PC-9 (cell line): Measurements from ENCODE around the gene IFITM10. TPM values are rescaled to one million over a fixed set of nuclear protein-coding genes. Genes with fewer than 3 reads are reported as not detected.
"Not testable (repeated sequence)": the region's sequence is repeated elsewhere in the genome, so short reads cannot be mapped to it uniquely, and the experiment has no call there.

Experiments
- BruUV-seq: library from RNA; stranded (reverse); fragments of 400-500 nt; replicated peaks from 2 replicates; lab custom pipeline; 2021; lab: Mats Ljungman, UMichigan
- CTCF ChIA-PET: fragments of 300-600 bp; sonication (Branson Sonifier 250); formaldehyde crosslinking; loops from one replicate; lab custom pipeline; 2022; ENCODE audit warnings: antibody characterized with exemption; lab: Charles Lee
- POLR2A ChIA-PET: fragments of 300-600 bp; sonication (Branson Sonifier 250); formaldehyde crosslinking; loops from one replicate; lab custom pipeline; 2022; ENCODE audit warnings: antibody characterized with exemption; ENCODE audit not compliant: unreplicated experiment; lab: Charles Lee
- DNase-seq, 2 experiments: peaks; one replicate each; pipeline versions ENCODE4 v3.0.0 to v3.0.0-alpha.2; 2015 to 2022; ENCODE audit warnings: mixed read lengths in 1 of 2
- H2AFZ ChIP-seq: fragments of 200-600 bp; sonication (generic); 2 replicates; pipeline ENCODE4 v1.8.1; 2017; ENCODE audit warnings: antibody characterized with exemption
- H3F3A ChIP-seq: fragments of 200-600 bp; sonication (generic); 2 replicates; pipeline ENCODE4 v1.8.1; 2017; ENCODE audit warnings: antibody characterized with exemption, mild to moderate bottlenecking, low read depth; ENCODE audit not compliant: insufficient read depth
- H3K27ac ChIP-seq: fragments of 200-600 bp; sonication (generic); 2 replicates; pipeline ENCODE4 v1.6.1; 2016; ENCODE audit warnings: mixed run types
- H3K27me3 ChIP-seq: fragments of 200-600 bp; sonication (generic); 2 replicates; pipeline ENCODE4 v1.6.1; 2016; ENCODE audit warnings: low read depth, mixed run types; ENCODE audit not compliant: insufficient read depth
- H3K36me3 ChIP-seq: fragments of 200-600 bp; sonication (generic); 2 replicates; pipeline ENCODE4 v1.6.1; 2016; ENCODE audit warnings: low read depth, mixed run types
- H3K4me1 ChIP-seq: fragments of 200-600 bp; sonication (generic); replicated peaks from 2 replicates; pipeline ENCODE4 v1.6.1; 2016; ENCODE audit warnings: mixed run types; ENCODE audit not compliant: insufficient read depth
- H3K4me2 ChIP-seq: fragments of 200-600 bp; sonication (generic); 2 replicates; pipeline ENCODE4 v1.6.1; 2017; ENCODE audit warnings: mixed run types
- H3K4me3 ChIP-seq: fragments of 200-600 bp; sonication (generic); 2 replicates; pipeline ENCODE4 v1.6.1; 2016; ENCODE audit warnings: mixed run types
- H3K79me2 ChIP-seq: fragments of 200-600 bp; sonication (generic); 2 replicates; pipeline ENCODE4 v1.6.1; 2017; ENCODE audit warnings: low read depth, mixed run types
- H3K9me2 ChIP-seq: fragments of 200-600 bp; sonication (generic); 2 replicates; pipeline ENCODE4 v1.8.1; 2017; ENCODE audit warnings: mild to moderate bottlenecking; ENCODE audit not compliant: insufficient read depth
- H3K9me3 ChIP-seq: fragments of 200-600 bp; sonication (generic); 2 replicates; pipeline ENCODE4 v1.8.1; 2016; ENCODE audit warnings: low read depth; ENCODE audit not compliant: insufficient read depth
- H4K20me1 ChIP-seq: fragments of 200-600 bp; sonication (generic); 2 replicates; pipeline ENCODE4 v1.8.1; 2017; ENCODE audit not compliant: insufficient read depth
- EZH2 ChIP-seq: fragments of 200-600 bp; sonication (generic); IDR thresholded peaks from 2 replicates; pipeline ENCODE4 v1.8.0; 2017; ENCODE audit warnings: antibody characterized with exemption, low read depth
- intact Hi-C: fragments of 100-400 bp; cut with micrococcal nuclease; formaldehyde crosslinking; loops from one replicate; pipeline ENCODE4 v1.10.0; 2022; ENCODE audit not compliant: unreplicated experiment
- total RNA-seq: library from RNA; stranded (reverse); gene quantifications from 2 replicates; pipeline ENCODE4 v1.2.3, GENCODE V29; 2021
- TF ChIP-seq, protein P1 (sequence below): fragments of 200-600 bp; sonication (generic); conservative IDR thresholded peaks from 2 replicates; pipeline ENCODE4 v1.6.1; 2017; ENCODE audit warnings: mixed run types, antibody characterized with exemption, mild to moderate bottlenecking, moderate library complexity

Gene IFITM10
- total RNA-seq, 1 experiment from 2014 or later = 5.5 TPM

DNA sequence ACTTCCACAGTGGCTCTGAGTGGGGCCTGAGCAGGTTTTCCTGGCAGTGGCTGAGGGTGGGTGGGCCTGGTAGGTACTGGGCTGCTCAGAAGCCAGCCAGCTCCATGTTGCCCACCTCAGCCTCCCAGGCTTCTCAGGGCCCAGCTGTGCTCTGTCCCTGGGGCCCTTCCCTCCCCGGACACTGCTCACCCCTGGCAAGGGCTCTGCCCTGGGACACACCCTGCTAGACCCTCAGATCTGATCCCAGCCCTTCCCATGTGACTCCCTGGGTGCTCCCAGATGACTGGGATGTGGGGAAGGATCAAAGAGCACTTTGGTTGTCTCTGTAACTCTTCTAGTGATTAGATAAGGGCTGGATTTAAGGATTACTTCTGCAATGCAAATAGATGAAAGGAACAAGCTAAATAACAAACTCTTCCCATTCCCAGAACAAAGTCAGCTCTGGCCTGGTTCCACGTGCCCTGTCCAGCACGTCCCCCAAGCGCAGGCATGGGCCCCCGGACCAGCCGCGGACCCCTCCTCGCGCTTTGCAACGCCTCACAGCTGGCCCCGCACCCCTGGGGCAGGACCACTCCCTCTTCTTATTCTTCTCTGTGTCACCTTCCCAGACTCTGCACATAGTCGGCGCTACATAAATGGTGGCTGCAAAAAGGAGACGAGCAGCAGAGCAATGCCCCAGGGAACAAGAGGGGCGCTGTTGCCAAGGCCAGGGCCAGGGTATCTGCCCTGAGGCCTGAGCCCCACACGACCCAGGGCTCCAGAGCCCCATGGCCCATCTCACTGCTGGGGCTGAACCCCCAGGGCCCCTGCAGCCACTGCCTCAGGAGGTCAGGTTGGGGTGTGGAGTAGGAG is 59.1 kb downstream of the IFITM10 start:
- Histone ChIP-seq H2AFZ (no peak overlapping the region), H4K20me1 (no peaks in the 10 kb centered on the region), H3F3A (no peaks in the 10 kb centered on the region), H3K27ac (no peak overlapping the region), H3K79me2 (no peaks in the 10 kb centered on the region), H3K4me1 (peaks cover 11% of the 10 kb centered on the region), H3K4me3 (no peak overlapping the region), H3K9me2 (no peaks in the 10 kb centered on the region), H3K9me3 (no peaks in the 10 kb centered on the region), H3K4me2 (no peak overlapping the region), H3K36me3 (no peaks in the 10 kb centered on the region), H3K27me3 (peaks cover 7% of the 10 kb centered on the region; the same call in 1 of the 2 replicates)
- CTCF ChIA-PET = no interaction called here
- TF ChIP-seq, protein P1, sequence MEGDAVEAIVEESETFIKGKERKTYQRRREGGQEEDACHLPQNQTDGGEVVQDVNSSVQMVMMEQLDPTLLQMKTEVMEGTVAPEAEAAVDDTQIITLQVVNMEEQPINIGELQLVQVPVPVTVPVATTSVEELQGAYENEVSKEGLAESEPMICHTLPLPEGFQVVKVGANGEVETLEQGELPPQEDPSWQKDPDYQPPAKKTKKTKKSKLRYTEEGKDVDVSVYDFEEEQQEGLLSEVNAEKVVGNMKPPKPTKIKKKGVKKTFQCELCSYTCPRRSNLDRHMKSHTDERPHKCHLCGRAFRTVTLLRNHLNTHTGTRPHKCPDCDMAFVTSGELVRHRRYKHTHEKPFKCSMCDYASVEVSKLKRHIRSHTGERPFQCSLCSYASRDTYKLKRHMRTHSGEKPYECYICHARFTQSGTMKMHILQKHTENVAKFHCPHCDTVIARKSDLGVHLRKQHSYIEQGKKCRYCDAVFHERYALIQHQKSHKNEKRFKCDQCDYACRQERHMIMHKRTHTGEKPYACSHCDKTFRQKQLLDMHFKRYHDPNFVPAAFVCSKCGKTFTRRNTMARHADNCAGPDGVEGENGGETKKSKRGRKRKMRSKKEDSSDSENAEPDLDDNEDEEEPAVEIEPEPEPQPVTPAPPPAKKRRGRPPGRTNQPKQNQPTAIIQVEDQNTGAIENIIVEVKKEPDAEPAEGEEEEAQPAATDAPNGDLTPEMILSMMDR = no peak
- no peak for TF ChIP-seq EZH2
- DNase-seq = no peak
- intact Hi-C loops = loop anchor here (5.0 kb wide), 2 partner anchors 39 to 186 kb away; no protein-coding TSS in a partner anchor
- no TSS peak for BruUV-seq
- POLR2A ChIA-PET = no interaction called here

- ChIA-PET POLR2A (no interaction called here), CTCF (no interaction called here)
- H3K36me3 ChIP-seq = no peaks in the 10 kb centered on the region
- intact Hi-C loops = loop anchor here (5.0 kb wide), 2 partner anchors 38 to 187 kb away; no protein-coding TSS in a partner anchor
- H3F3A ChIP-seq = no peaks in the 10 kb centered on the region
- no peaks in the 10 kb centered on the region for H3K9me3 ChIP-seq
- no peak overlapping the region for H3K27ac ChIP-seq
- H3K79me2 ChIP-seq = no peaks in the 10 kb centered on the region
- peaks cover 11% of the 10 kb centered on the region for H3K4me1 ChIP-seq
- no peak for DNase-seq
- H3K9me2 ChIP-seq = no peaks in the 10 kb centered on the region
- H3K4me2 ChIP-seq = no peak overlapping the region
- TF ChIP-seq, protein P1 = no peak
- TF ChIP-seq EZH2 = no peak
- H3K4me3 ChIP-seq = no peak overlapping the region
- H3K27me3 ChIP-seq = peaks cover 7% of the 10 kb centered on the region; the same call in 1 of the 2 replicates
- no TSS peak for BruUV-seq
- H2AFZ ChIP-seq = no peak overlapping the region
- H4K20me1 ChIP-seq = no peaks in the 10 kb centered on the region
Observed at GRCh38 chr11:1690167-1691025, 60.0 kb downstream of the IFITM10 start.

DNA sequence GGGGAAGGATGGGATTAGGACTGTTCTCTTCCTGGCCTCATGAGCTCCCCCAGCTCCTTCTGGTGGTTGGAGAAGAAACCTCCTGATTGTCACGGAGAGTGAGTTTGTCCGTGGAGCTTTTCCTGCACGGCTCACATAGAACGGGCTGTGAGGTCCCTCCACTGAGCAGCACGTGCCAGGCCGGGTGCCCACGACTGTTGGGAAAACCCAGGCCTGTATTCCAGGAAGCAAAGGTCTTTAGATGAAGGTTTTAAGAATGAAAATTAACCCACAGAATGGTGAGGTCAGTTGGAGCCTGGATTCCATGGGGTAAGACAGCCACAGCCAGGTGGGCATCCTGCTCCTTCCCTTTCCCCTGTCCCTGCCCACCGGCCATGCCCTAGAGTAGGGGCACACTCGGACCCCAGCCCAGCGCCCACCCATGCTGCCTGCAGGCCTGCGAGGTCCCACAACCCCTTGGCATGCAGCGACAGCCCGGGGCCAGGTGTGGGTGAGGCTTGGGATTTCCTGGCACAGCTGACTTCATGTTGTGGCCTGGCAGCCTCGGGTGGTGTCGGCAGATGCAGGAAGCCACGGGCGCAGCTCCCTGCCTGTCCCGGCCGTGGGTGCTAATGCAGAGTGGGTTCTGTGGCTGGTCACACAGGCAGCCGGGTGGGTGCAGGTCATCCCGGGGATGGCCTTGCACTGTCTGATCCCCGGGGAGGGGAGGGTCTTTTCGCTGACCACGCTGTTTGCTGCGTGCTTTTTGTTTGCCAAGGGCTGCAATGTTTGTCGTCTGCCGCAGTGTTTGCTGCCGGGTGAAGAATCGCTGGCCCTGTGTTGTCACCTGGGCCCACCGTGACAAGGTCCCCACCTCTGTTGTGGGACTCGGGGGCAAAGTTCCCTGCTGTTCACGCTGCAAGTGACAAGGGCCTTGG is 60.9 kb downstream of the IFITM10 start:
- POLR2A ChIA-PET, H3K27me3 ChIP-seq, H3K36me3 ChIP-seq, H3K27ac ChIP-seq, H3K9me2 ChIP-seq, DNase-seq, H3F3A ChIP-seq, CTCF ChIA-PET, H3K9me3 ChIP-seq, H2AFZ ChIP-seq, H3K4me3 ChIP-seq, BruUV-seq, H3K4me2 ChIP-seq, H4K20me1 ChIP-seq, H3K79me2 ChIP-seq: not testable (repeated sequence)
- peaks cover 11% of the 10 kb centered on the region for H3K4me1 ChIP-seq
- intact Hi-C loops = loop anchor here (5.0 kb wide), 2 partner anchors 37 to 188 kb away; no protein-coding TSS in a partner anchor

DNA sequence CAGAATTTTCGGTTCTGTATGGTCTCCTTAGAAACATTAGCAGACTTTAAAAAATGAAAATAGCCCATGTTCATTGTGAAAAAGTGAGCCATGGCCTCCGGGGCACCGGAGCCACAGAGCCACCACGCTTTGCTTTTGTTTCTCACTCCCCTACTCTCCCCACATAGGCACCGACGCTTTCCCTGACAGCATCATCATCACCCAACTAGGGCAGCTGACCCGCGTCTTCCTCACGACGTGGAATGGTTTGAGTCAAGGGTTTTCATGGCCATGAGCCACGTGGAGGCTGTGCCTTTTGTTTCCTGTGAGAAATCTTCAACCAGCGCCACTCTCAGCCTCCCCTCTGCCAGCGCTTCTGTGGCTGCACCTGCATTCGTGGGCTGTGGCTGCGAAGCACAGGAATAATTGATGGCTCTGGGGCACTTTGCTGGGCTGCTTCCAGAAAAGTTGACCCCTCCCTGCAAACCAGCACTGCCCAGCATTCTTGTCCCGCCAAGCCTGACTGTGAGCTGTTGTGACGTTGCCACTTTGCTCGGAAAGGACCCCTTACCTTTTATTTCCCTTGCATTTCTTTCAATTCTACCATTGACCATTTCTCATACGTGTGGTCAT is 62.0 kb downstream of the IFITM10 start:
- H3K4me1 ChIP-seq, DNase-seq, H3K27ac ChIP-seq, H4K20me1 ChIP-seq, CTCF ChIA-PET, H2AFZ ChIP-seq, BruUV-seq, H3K9me3 ChIP-seq, H3K4me2 ChIP-seq, H3F3A ChIP-seq, H3K9me2 ChIP-seq, POLR2A ChIA-PET, intact Hi-C loops, H3K79me2 ChIP-seq, H3K4me3 ChIP-seq, H3K27me3 ChIP-seq, H3K36me3 ChIP-seq: not testable (repeated sequence)

GRCh38 chr11:1686220-1686619 is 64.2 kb downstream of the IFITM10 start:
- H2AFZ ChIP-seq, H3F3A ChIP-seq, H3K9me2 ChIP-seq, H3K79me2 ChIP-seq, BruUV-seq, H3K9me3 ChIP-seq, POLR2A ChIA-PET, DNase-seq, intact Hi-C loops, H3K36me3 ChIP-seq, H3K4me1 ChIP-seq, H3K27ac ChIP-seq, H3K4me2 ChIP-seq, H3K27me3 ChIP-seq, H3K4me3 ChIP-seq, H4K20me1 ChIP-seq, CTCF ChIA-PET: not testable (repeated sequence)
